A549 (cell line): ENCODE results near the gene MYRFL.
"Not testable (repeated sequence)": the region's sequence is repeated elsewhere in the genome, so short reads cannot be mapped to it uniquely, and the experiment has no call there.

ENCODE experiments used
- CHD4 ChIP-seq: fragments of 200-600 bp; sonication (generic); IDR thresholded peaks from 2 replicates; pipeline ENCODE4 v1.6.1; 2016; ENCODE audit warnings: antibody characterized with exemption, mild to moderate bottlenecking, borderline replicate concordance
- CTCF ChIP-seq: fragments of >200 bp; sonication (Bioruptor Twin); formaldehyde crosslinking; IDR thresholded peaks from 3 replicates; pipeline ENCODE4 v1.5.1; 2016
- HDAC2 ChIP-seq: fragments of 200-600 bp; sonication (generic); IDR thresholded peaks from 2 replicates; pipeline ENCODE4 v1.6.1; 2016
- MYC ChIP-seq: IDR thresholded peaks from 2 replicates; pipeline ENCODE4 v1.6.1; 2012; ENCODE audit warnings: mild to moderate bottlenecking, inconsistent platforms, low read length, improper control_type of control experiment, borderline replicate concordance
- SMC3 ChIP-seq: fragments of >200 bp; sonication (Bioruptor Twin); formaldehyde crosslinking; IDR thresholded peaks from 3 replicates; pipeline ENCODE4 v1.6.1; 2018; ENCODE audit warnings: inconsistent platforms

GRCh38 chr12:69994086-69994485, 169.1 kb downstream of the MYRFL start:
- TF ChIP-seq CHD4, CTCF, SMC3, MYC, HDAC2: not testable (repeated sequence)
